ENCODE results near the gene DNAJB14. TPM values are rescaled to one million over a fixed set of nuclear protein-coding genes. Genes with fewer than 3 reads are reported as not detected.

Gene DNAJB14
- total RNA-seq, 6 donors from 2014 or later = 37.7 to 57.4 (median 47.3) TPM

DNA sequence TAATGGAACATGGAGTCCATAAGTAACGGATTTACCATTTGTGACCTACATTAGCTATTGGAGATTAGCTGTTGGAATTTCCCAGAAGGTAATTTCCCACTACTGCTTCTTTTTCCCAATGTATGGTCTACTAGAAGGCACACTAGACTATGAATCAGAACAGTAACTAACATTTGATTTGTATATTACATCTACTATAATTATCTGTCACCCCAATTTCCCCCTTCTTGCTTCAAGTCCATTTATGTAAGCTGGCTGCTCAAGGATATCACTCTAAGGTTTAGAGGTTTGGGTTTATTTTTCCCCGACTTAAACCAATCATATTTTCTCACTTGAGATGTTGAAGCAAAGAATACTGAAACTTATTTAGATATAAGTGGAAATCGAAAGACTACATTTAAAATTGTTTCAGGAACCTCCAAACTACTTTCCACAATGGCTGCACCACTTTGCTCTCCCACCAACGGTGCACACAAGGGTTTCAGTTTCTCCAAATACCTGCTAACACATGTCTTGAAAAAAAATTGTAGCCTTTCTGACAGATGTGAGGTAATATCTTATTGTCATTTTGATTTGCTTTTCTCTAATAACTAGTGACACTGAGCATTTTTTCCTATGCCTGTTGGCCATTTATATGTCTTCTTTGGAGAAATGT is 37.0 kb upstream of the DNAJB14 start:
- WGBS, 2 donors = 80 to 87% methylated on average over 4 of the region's 4 CpGs
- no peak for TF ChIP-seq POLR2A (IDR thresholded peaks at IDR 0.05)
- no peak for TF ChIP-seq POLR2AphosphoS5 (IDR thresholded peaks at IDR 0.05)
- TF ChIP-seq EP300 (IDR thresholded peaks at IDR 0.05) = no peak
- TF ChIP-seq, protein P1, sequence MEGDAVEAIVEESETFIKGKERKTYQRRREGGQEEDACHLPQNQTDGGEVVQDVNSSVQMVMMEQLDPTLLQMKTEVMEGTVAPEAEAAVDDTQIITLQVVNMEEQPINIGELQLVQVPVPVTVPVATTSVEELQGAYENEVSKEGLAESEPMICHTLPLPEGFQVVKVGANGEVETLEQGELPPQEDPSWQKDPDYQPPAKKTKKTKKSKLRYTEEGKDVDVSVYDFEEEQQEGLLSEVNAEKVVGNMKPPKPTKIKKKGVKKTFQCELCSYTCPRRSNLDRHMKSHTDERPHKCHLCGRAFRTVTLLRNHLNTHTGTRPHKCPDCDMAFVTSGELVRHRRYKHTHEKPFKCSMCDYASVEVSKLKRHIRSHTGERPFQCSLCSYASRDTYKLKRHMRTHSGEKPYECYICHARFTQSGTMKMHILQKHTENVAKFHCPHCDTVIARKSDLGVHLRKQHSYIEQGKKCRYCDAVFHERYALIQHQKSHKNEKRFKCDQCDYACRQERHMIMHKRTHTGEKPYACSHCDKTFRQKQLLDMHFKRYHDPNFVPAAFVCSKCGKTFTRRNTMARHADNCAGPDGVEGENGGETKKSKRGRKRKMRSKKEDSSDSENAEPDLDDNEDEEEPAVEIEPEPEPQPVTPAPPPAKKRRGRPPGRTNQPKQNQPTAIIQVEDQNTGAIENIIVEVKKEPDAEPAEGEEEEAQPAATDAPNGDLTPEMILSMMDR (IDR thresholded peaks at IDR 0.05) = no peak
- Histone ChIP-seq H3K27ac (no peak overlapping the region), H3K36me3 (no peaks in the 10 kb centered on the region), H3K27me3 (no peaks in the 10 kb centered on the region), H3K9me3 (no peaks in the 10 kb centered on the region), H3K4me1 (no peaks in the 10 kb centered on the region), H3K4me3 (no peak overlapping the region)
- DNase-seq (no peak), ATAC-seq (ENCODE audit: low FRiP score in 2 of 2) (no peak)

DNA sequence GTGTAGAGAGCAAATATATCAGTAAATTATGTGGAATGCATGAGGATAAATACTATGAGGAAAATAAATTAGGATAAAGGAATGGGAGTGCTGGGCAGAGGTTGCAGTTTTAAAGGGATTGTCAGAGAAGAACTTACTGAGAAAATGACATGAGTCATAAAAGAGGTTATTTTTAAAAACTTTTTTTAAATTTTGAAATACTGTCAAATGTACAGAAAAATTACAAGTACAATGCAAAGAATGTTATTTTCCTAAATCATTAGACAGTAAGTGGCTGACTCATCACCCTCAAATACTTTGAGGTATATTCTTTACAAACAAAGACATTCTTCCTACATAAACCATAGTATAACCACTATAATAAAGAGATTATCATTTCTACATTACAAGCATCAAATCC is 33.5 kb upstream of the DNAJB14 start:
- H3K27ac ChIP-seq = no peak overlapping the region

GRCh38 chr4:99971453-99972111 is 25.2 kb upstream of the DNAJB14 start:
- TF ChIP-seq POLR2A (IDR thresholded peaks at IDR 0.05) (no peak), POLR2AphosphoS5 (IDR thresholded peaks at IDR 0.05) (no peak), EP300 (IDR thresholded peaks at IDR 0.05) (no peak)
- TF ChIP-seq, protein P1 (IDR thresholded peaks at IDR 0.05) = no peak
- Histone ChIP-seq H3K27me3 (no peaks in the 10 kb centered on the region), H3K9me3 (no peaks in the 10 kb centered on the region), H3K27ac (no peak overlapping the region), H3K4me3 (no peak overlapping the region), H3K4me1 (no peaks in the 10 kb centered on the region), H3K36me3 (no peaks in the 10 kb centered on the region)
- WGBS, 2 donors = 91 to 98% methylated on average over 6 to 11 of the region's 12 CpGs
- peak in 1 of 2 donors; percentile 34 for DNase-seq
- peak in 1 of 2 donors; percentile 53 for ATAC-seq (ENCODE audit: low FRiP score in 2 of 2)

More for the DNA sequence above, 33.5 kb upstream of the DNAJB14 start:
- no peak for DNase-seq
- Histone ChIP-seq H3K36me3 (no peaks in the 10 kb centered on the region), H3K9me3 (no peaks in the 10 kb centered on the region), H3K4me1 (no peaks in the 10 kb centered on the region), H3K4me3 (no peak overlapping the region), H3K27me3 (no peaks in the 10 kb centered on the region)
- ATAC-seq (ENCODE audit: low FRiP score in 2 of 2) = no peak
- no peak for TF ChIP-seq EP300 (IDR thresholded peaks at IDR 0.05)
- TF ChIP-seq POLR2A (IDR thresholded peaks at IDR 0.05) = no peak
- no peak for TF ChIP-seq POLR2AphosphoS5 (IDR thresholded peaks at IDR 0.05)
- TF ChIP-seq, protein P1 (IDR thresholded peaks at IDR 0.05) = no peak

GRCh38 chr4:99968330-99968729 is 21.9 kb upstream of the DNAJB14 start:
- no peak for DNase-seq
- Histone ChIP-seq H3K27me3 (no peaks in the 10 kb centered on the region), H3K9me3 (no peaks in the 10 kb centered on the region), H3K4me3 (no peak overlapping the region), H3K27ac (no peak overlapping the region), H3K4me1 (no peaks in the 10 kb centered on the region), H3K36me3 (no peaks in the 10 kb centered on the region)
- 74 to 89% methylated on average over 1 of the region's 1 CpG for WGBS, 2 donors
- TF ChIP-seq POLR2AphosphoS5 (IDR thresholded peaks at IDR 0.05) (no peak), EP300 (IDR thresholded peaks at IDR 0.05) (no peak), POLR2A (IDR thresholded peaks at IDR 0.05) (no peak)
- TF ChIP-seq, protein P1 (IDR thresholded peaks at IDR 0.05) = no peak
- ATAC-seq (ENCODE audit: low FRiP score in 2 of 2) = no peak

Measured in upper lobe of left lung (tissue), 6 donors.